Aorta (tissue), 5 donors: ENCODE data around the gene IAPP. TPM values are rescaled to one million over a fixed set of nuclear protein-coding genes. Genes with fewer than 3 reads are reported as not detected.
"Not testable (repeated sequence)": the region's sequence is repeated elsewhere in the genome, so short reads cannot be mapped to it uniquely, and the experiment has no call there.

Experiments
- ATAC-seq: fragments of 200-7000 bp; cut with Tn5 transposase; one replicate; pipeline ENCODE4 v1.9.1; 2022; ENCODE audit warnings: moderate library complexity; ENCODE audit not compliant: low FRiP score
- DNase-seq, 2 donors: peaks; one replicate each; pipeline ENCODE4 v3.0.0-alpha.2; 2020
- H3K27ac ChIP-seq, 2 donors: one replicate each; pipeline ENCODE4 v1.5.1; 2013; ENCODE audit warnings: low read length in 2 of 2, mild to moderate bottlenecking in 2 of 2, moderate library complexity in 2 of 2, control low read depth in 1 of 2, inconsistent platforms in 1 of 2, low read depth in 1 of 2
- H3K27me3 ChIP-seq, 2 donors: one replicate each; pipeline ENCODE4 v1.6.1; 2013; ENCODE audit warnings: control low read depth in 1 of 2, low read length in 1 of 2, mild to moderate bottlenecking in 1 of 2, moderate library complexity in 1 of 2; ENCODE audit not compliant: insufficient read depth in 2 of 2, control insufficient read depth in 1 of 2
- H3K36me3 ChIP-seq, 2 donors: one replicate each; pipeline ENCODE4 v1.6.1; 2013; ENCODE audit warnings: control low read depth in 1 of 2, low read length in 1 of 2, mild to moderate bottlenecking in 1 of 2; ENCODE audit not compliant: insufficient read depth in 2 of 2, control insufficient read depth in 1 of 2
- H3K4me1 ChIP-seq, 2 donors: one replicate each; pipeline ENCODE4 v1.6.1; 2013; ENCODE audit warnings: low read length in 2 of 2, control low read depth in 1 of 2, mild to moderate bottlenecking in 1 of 2, moderate library complexity in 1 of 2; ENCODE audit not compliant: insufficient read depth in 2 of 2, control insufficient read depth in 1 of 2
- H3K4me3 ChIP-seq, 2 donors: one replicate each; pipeline ENCODE4 v1.5.1; 2013; ENCODE audit warnings: low read length in 2 of 2, control low read depth in 1 of 2, mild to moderate bottlenecking in 1 of 2
- H3K9me3 ChIP-seq: one replicate; pipeline ENCODE4 v1.6.1; 2013; ENCODE audit warnings: mild to moderate bottlenecking, low read length; ENCODE audit not compliant: control insufficient read depth
- WGBS, 2 donors: extraction: QIAGEN DNeasy Blood & Tissue Kit; methylation state at CpG; one replicate each; pipeline ENCODE4 v1.1.7; 2013; 5-methylcytosine and 5-hydroxymethylcytosine counted together
- intact Hi-C, 2 donors: fragments of 100-400 bp; cut with DNase I; formaldehyde crosslinking; loops; one replicate each; pipeline versions ENCODE4 v1.14.2 to v1.15.0; 2022
- polyA plus RNA-seq, 2 donors: library from polyadenylated mRNA; stranded (reverse); fragments of 200-250 nt; gene quantifications; one replicate each; pipeline ENCODE4 v1.2.3, GENCODE V29; 2013
- total RNA-seq, 2 donors: library from RNA; stranded (reverse); fragmentation: NEBNext Ultra II Directional; extraction: Animal tissue kit (Norgen Biotek cat#: 25700); gene quantifications; one replicate each; pipeline ENCODE4 v1.2.1, GENCODE V29; 2021
- donor health status: healthy with polysubstance abuse.
- donor health status: Bipolar disorder and iron deficiency.
- donor health status: DM: no; HTN: no; CAD: no.
- donor health status: DM: no; HTN: no; CAD: no.
- donor health status: DM: yes; HTN: yes; CAD: no.

IAPP gene
- total and polyA plus RNA-seq, 4 donors: 0.36 TPM; not detected in 3

DNA sequence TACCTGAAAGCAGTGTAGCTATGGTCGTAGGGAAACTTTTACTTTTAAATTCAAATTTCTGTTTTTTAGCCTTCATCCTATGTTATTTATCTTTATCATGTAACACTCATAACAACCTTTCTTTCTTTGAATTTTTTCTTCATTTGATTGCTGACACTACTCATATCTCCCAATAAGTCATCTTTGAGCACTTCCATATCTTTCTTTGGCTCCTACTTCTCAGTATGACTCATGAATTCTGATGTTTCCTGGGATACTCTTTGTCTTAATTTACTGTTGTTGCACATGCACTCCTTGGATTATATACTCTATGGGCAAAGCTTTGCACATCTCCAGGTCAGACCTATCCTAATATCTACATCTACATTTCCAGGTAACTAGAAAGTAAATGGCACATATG, 18.1 kb upstream of the IAPP start:
- WGBS, 2 donors: 90 to 92% methylated on average over 1 of the region's 1 CpG
- DNase-seq: no peak
- no peak overlapping the region for H3K4me3 ChIP-seq
- H3K27ac ChIP-seq: no peak overlapping the region
- H3K9me3 ChIP-seq: no peaks in the 10 kb centered on the region
- no peaks in the 10 kb centered on the region for H3K36me3 ChIP-seq
- no peak for ATAC-seq
- no peaks in the 10 kb centered on the region for H3K27me3 ChIP-seq
- intact Hi-C loops: no loop called here
- no peaks in the 10 kb centered on the region for H3K4me1 ChIP-seq

DNA sequence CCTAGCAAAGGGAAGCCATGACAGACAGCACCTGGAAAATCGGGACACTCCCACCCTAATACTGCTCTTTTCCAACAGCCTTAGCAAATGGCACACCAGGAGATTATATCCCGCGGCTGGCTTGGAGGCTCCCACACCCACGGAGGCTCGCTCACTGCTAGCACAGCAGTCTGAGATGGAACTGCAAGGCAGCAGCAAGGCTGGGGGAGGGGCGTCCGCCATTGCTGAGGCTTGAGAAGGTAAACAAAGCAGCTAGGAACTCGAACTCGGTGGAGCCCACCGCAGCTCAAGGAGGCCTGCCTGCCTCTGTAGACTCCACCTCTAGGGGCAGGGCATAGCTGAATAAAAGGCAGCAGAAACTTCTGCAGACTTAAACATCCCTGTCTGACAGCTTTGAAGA, 12.1 kb upstream of the IAPP start:
- H3K4me1 ChIP-seq, intact Hi-C loops, H3K4me3 ChIP-seq, H3K27ac ChIP-seq, H3K27me3 ChIP-seq, H3K36me3 ChIP-seq, ATAC-seq, H3K9me3 ChIP-seq: not testable (repeated sequence)
- 80 to 83% methylated on average over 10 of the region's 10 CpGs for WGBS, 2 donors
- peak; percentile 21 to 63 for DNase-seq

DNA sequence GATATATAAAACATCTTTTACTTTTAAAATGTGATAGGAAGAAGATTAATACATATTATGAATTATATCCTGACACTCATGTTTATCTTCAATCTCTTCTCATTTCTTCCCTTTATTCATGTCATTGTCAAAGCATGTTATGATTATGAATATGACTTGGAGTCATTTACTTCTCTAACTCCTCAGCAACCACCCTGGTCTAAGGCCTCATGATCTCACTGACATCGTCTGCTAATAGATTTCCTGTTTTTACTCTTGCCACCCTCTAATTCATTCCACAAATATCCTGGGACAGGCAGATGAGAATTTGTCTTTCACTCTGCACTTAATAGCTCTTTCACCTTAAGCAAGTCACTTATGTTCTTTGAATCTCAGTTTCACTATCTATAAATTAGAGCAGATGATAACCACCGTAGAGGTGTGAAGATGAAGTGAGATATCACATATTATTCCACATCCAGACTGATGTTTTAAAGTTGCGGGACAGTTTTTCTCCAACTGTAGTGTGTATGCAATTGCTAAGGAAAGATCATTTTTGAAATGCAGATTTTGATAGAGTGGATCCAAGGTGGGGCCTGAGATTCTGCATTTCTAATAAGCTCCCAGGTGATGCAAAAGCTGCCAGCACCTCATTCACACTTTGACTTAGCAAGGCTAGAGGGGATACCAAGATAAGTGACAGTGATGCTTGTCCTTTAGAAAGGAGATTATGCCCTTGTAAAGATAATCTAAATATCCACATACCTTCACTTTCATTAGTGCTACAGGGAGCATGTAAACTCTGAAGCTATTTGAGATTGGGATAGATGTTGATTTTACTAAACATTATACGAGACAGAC, 3.3 kb upstream of the IAPP start:
- DNase-seq (no peak), ATAC-seq (no peak)
- H3K36me3 ChIP-seq: no peaks in the 10 kb centered on the region
- H3K4me1 ChIP-seq: no peaks in the 10 kb centered on the region
- H3K27me3 ChIP-seq: peaks cover 0 to 1% of the 10 kb centered on the region in 2 donors
- H3K27ac ChIP-seq: no peak overlapping the region
- intact Hi-C loops: no loop called here
- no peaks in the 10 kb centered on the region for H3K9me3 ChIP-seq
- H3K4me3 ChIP-seq: no peak overlapping the region
- WGBS, 2 donors: 55 to 60% methylated on average over 4 of the region's 4 CpGs

DNA sequence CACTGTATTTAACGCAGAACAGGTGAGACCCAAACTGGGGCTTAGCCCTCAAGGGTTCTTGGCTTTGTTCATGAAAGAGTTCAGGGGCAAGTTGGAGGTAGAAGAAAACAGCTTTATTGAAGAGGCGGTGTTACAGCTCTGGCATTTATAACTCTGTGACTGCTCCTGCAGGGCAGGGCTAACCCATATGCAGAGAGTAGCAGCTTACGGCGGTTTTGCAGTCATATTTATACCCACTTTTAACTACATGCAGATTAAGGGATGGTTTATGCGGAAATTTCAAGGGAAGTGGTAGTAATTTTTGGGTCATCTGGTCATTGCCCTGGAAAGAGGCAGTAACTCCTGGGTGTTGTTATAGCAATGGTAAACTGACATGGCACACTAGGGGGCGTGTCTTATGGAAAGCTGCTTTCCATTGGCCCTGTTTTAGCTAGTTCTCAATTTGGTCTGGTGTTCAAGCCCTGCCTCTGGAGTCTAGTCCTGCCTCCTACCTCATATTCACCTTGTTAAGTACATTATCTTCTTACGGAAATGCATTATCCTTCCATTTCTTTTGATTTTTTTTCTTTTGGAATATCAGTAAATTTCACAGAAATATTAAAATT, 1.8 kb upstream of the IAPP start:
- intact Hi-C loops: no loop called here
- no peaks in the 10 kb centered on the region for H3K4me1 ChIP-seq
- no peak overlapping the region for H3K4me3 ChIP-seq
- peaks cover 0 to 1% of the 10 kb centered on the region in 2 donors for H3K27me3 ChIP-seq
- WGBS, 2 donors: 85% methylated on average over 7 of the region's 7 CpGs
- no peak for DNase-seq
- no peaks in the 10 kb centered on the region for H3K9me3 ChIP-seq
- ATAC-seq: no peak
- H3K36me3 ChIP-seq: no peaks in the 10 kb centered on the region
- no peak overlapping the region for H3K27ac ChIP-seq

DNA sequence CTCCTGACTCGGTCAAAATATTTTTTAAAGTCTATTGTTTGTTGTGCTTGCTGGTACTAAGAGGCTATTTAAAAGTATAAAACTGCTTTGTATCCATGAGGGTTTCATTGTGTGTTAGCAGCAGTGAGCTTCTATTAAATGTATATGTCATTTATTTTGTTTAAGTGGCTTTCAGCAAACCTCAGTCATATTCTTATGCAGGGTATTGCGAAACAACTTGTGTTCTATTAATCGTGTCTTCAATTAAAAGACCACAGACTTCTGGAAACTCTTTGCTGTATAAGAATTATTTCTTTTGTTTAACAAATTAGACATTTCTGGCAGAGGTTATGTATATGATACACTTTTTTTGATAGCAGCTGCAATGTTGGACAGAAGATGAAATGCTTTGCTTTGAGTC, 6.5 kb downstream of the IAPP start:
- 82 to 85% methylated on average over 3 of the region's 3 CpGs for WGBS, 2 donors
- H3K36me3 ChIP-seq: no peaks in the 10 kb centered on the region
- H3K4me1 ChIP-seq: no peaks in the 10 kb centered on the region
- H3K9me3 ChIP-seq: no peaks in the 10 kb centered on the region
- H3K27me3 ChIP-seq: no peaks in the 10 kb centered on the region
- H3K27ac ChIP-seq: no peak overlapping the region
- H3K4me3 ChIP-seq: no peak overlapping the region
- ATAC-seq (no peak), DNase-seq (no peak)
- intact Hi-C loops: no loop called here

DNA sequence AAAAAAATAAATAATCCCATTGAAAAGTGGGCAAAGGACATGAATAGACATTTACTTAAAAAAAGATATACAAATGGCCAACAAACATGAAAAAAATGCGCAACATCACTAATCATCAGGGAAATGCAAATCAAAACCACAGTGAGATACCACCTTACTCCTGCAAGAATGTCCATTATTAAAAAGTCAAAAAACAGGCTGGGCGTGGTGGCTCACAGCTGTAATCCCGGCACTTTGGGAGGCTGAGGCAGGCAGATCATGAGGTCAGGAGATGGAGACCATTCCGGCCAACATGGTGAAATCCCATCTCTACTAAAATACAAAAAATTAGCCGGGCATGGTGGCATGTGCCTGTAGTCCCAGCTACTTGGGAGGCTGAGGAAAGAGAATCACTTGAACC, 8.6 kb downstream of the IAPP start:
- intact Hi-C loops, H3K4me3 ChIP-seq: not testable (repeated sequence)
- 90 to 91% methylated on average over 5 of the region's 5 CpGs for WGBS, 2 donors

DNA sequence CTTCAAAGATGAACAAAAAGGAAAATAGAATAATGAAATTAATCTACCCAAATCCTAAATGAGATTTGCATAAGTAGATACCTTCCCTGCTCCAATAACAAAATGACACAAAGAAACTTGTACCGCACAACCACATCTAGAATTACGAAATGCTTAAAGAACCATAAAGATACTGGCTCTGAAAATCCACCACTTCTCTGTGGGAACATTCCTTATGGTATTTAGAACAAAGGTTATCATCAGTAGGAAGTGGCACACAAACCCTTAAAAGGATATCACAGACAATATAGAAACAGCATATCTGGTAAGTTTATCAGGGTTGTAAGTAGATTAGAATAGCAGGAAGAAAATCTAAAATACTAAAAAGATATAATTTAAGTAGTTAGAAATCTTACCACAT, 11.6 kb downstream of the IAPP start:
- 43 to 46% methylated on average over 2 of the region's 2 CpGs for WGBS, 2 donors
- no peak for DNase-seq
- Histone ChIP-seq H3K27ac (no peak overlapping the region), H3K36me3 (no peaks in the 10 kb centered on the region), H3K9me3 (no peaks in the 10 kb centered on the region), H3K27me3 (no peaks in the 10 kb centered on the region), H3K4me1 (no peaks in the 10 kb centered on the region), H3K4me3 (no peak overlapping the region)
- ATAC-seq: no peak
- intact Hi-C loops: no loop called here

More for the DNA sequence above, 8.6 kb downstream of the IAPP start:
- DNase-seq, H3K27me3 ChIP-seq, ATAC-seq, H3K27ac ChIP-seq, H3K9me3 ChIP-seq, H3K4me1 ChIP-seq, H3K36me3 ChIP-seq: not testable (repeated sequence)

DNA sequence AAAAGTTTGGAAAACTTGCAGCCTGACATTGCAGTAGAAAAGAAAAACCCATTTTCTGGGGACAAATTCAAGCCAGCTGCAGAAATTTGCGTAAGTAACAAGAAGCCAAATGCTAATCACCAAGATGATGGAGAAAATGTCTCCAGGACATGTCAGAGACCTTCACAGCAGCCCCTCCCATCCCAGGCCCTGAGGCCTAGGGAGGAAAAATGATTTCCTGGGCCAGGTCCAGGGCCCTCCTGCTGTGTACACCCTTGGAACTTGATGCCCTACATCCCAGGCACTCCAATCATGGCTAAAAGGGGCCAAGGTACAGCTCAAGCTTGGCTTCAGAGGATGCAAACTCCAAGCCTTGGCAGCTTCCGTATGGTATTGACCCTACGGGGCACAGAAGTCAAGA, 14.5 kb downstream of the IAPP start:
- WGBS, 2 donors: 92 to 94% methylated on average over 3 of the region's 3 CpGs
- H3K4me3 ChIP-seq: no peak overlapping the region
- H3K4me1 ChIP-seq: no peaks in the 10 kb centered on the region
- H3K27me3 ChIP-seq: no peaks in the 10 kb centered on the region
- H3K9me3 ChIP-seq: no peaks in the 10 kb centered on the region
- ATAC-seq (no peak), DNase-seq (no peak)
- no peak overlapping the region for H3K27ac ChIP-seq
- intact Hi-C loops: no loop called here
- no peaks in the 10 kb centered on the region for H3K36me3 ChIP-seq

DNA sequence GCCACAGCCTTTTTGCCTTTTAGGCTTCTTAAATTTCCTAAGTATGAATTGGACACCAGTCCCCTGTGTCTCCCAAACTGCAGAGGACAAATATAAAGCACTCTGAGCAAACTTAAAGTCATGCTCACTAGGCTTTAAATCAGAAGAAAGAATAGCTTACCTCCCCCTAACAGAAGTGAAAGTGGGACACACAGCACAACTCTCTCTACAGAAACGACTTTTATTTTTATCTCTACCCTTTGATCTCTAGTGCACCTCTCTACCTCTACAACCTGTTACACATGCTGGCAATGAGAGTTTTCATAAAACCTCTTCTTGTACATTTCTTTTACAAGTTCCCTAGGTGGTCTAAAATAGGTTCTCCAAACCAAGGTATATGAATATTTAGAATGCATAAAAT, 19.7 kb downstream of the IAPP start:
- 38 to 60% methylated on average over 1 of the region's 1 CpG for WGBS, 2 donors
- Histone ChIP-seq H3K27me3 (no peaks in the 10 kb centered on the region), H3K27ac (no peak overlapping the region), H3K4me3 (no peak overlapping the region), H3K9me3 (no peaks in the 10 kb centered on the region), H3K36me3 (no peaks in the 10 kb centered on the region), H3K4me1 (no peaks in the 10 kb centered on the region)
- no peak for DNase-seq
- no peak for ATAC-seq
- intact Hi-C loops: no loop called here
